HEK293 (cell line): ENCODE data around the gene LRIF1.
A peak's percentile ranks its signal among the peaks of the same experiment; 100 is the strongest.

Experiments
- CTCF ChIA-PET: fragments of 350-600 bp; formaldehyde crosslinking; extraction: SDS; loops from one replicate; lab custom pipeline; 2021; ENCODE audit warnings: antibody characterized with exemption; lab: Yijun Ruan, JAX
- POLR2A ChIA-PET: fragments of 300-600 bp; formaldehyde crosslinking; extraction: SDS; loops from one replicate; lab custom pipeline; 2020; ENCODE audit warnings: antibody characterized with exemption, inconsistent platforms; lab: Yijun Ruan, JAX
- H3K27ac ChIP-seq: fragments of 200-500 bp; sonication (Bioruptor generic); 2 replicates; pipeline ENCODE4 v1.5.1; 2014; ENCODE audit warnings: low read depth, low read length, control low read depth, inconsistent platforms; ENCODE audit errors: extremely low read depth
- H3K36me3 ChIP-seq, 2 experiments: fragments of 200-500 bp in 1 of 2; sonication (Bioruptor generic) in 1 of 2; 1 replicate in 1 of 2; 2 replicates in 1 of 2; pipeline ENCODE4 v1.5.1; 2014 to 2017; ENCODE audit warnings: inconsistent platforms in 2 of 2, low read length in 2 of 2; ENCODE audit not compliant: control insufficient read depth in 2 of 2, insufficient read depth in 1 of 2
- H3K4me1 ChIP-seq: fragments of 200-500 bp; sonication (Bioruptor generic); 2 replicates; pipeline ENCODE4 v1.5.1; 2014; ENCODE audit warnings: mild to moderate bottlenecking, low read length, inconsistent platforms; ENCODE audit not compliant: control insufficient read depth, insufficient read depth
- H3K4me3 ChIP-seq: 2 replicates; pipeline ENCODE4 v1.5.1; 2011; ENCODE audit warnings: low read depth, mild to moderate bottlenecking, control low read depth, low read length, moderate library complexity
- H3K9me3 ChIP-seq: fragments of 200-500 bp; sonication (Bioruptor generic); 2 replicates; pipeline ENCODE4 v1.5.1; 2014; ENCODE audit warnings: low read depth, low read length, inconsistent platforms; ENCODE audit not compliant: control insufficient read depth, insufficient read depth
- BCL11B ChIP-seq: fragments of 450-650 bp; formaldehyde crosslinking; IDR thresholded peaks from 2 replicates; pipeline ENCODE4 v1.5.1; 2016; ENCODE audit warnings: low read depth, missing biosample characterization, missing genetic modification characterization
- FEZF1 ChIP-seq: fragments of 450-650 bp; formaldehyde crosslinking; IDR thresholded peaks from 2 replicates; pipeline ENCODE4 v1.5.1; 2016; ENCODE audit warnings: missing biosample characterization, missing genetic modification characterization
- HOXA7 ChIP-seq: sonication (generic); formaldehyde crosslinking; IDR thresholded peaks from 2 replicates; pipeline ENCODE4 v1.8.1; 2022; ENCODE audit warnings: missing genetic modification reagents, borderline replicate concordance
- OSR2 ChIP-seq: fragments of 450-650 bp; formaldehyde crosslinking; IDR thresholded peaks from 2 replicates; pipeline ENCODE4 v1.5.1; 2016; ENCODE audit warnings: missing biosample characterization, missing genetic modification characterization
- SCRT1 ChIP-seq: fragments of 450-650 bp; formaldehyde crosslinking; IDR thresholded peaks from 2 replicates; pipeline ENCODE4 v1.5.1; 2016; ENCODE audit warnings: missing biosample characterization, missing genetic modification characterization, borderline replicate concordance
- SCRT2 ChIP-seq: fragments of 450-650 bp; formaldehyde crosslinking; IDR thresholded peaks from 2 replicates; pipeline ENCODE4 v1.5.1; 2016; ENCODE audit warnings: missing biosample characterization, missing genetic modification characterization
- SP7 ChIP-seq: fragments of 450-650 bp; formaldehyde crosslinking; IDR thresholded peaks from 2 replicates; pipeline ENCODE4 v1.5.1; 2016; ENCODE audit warnings: missing biosample characterization, missing genetic modification characterization
- TRIM28 ChIP-seq: IDR thresholded peaks from 2 replicates; pipeline ENCODE4 v1.6.1; 2011; ENCODE audit warnings: low read length, control low read depth, borderline replicate concordance
- ZFP37 ChIP-seq: fragments of 450-650 bp; formaldehyde crosslinking; IDR thresholded peaks from 2 replicates; pipeline ENCODE4 v1.5.1; 2016; ENCODE audit warnings: missing biosample characterization, missing genetic modification characterization
- ZNF202 ChIP-seq: fragments of 450-650 bp; formaldehyde crosslinking; IDR thresholded peaks from 2 replicates; pipeline ENCODE4 v1.5.1; 2016; ENCODE audit warnings: missing biosample characterization, missing genetic modification characterization, borderline replicate concordance
- ZNF223 ChIP-seq: fragments of 450-650 bp; formaldehyde crosslinking; IDR thresholded peaks from 2 replicates; pipeline ENCODE4 v1.5.1; 2016; ENCODE audit warnings: missing biosample characterization, missing genetic modification characterization
- ZNF311 ChIP-seq: fragments of 450-650 bp; formaldehyde crosslinking; IDR thresholded peaks from 2 replicates; pipeline ENCODE4 v1.5.1; 2017; ENCODE audit warnings: missing biosample characterization, missing genetic modification characterization, borderline replicate concordance
- ZNF423 ChIP-seq: fragments of 450-650 bp; formaldehyde crosslinking; IDR thresholded peaks from 2 replicates; pipeline ENCODE4 v1.5.1; 2016; ENCODE audit warnings: missing biosample characterization, missing genetic modification characterization
- ZNF629 ChIP-seq: fragments of 450-650 bp; formaldehyde crosslinking; IDR thresholded peaks from 2 replicates; pipeline ENCODE4 v1.5.1; 2017; ENCODE audit warnings: missing biosample characterization, missing genetic modification characterization
- ZNF76 ChIP-seq: fragments of 450-650 bp; formaldehyde crosslinking; IDR thresholded peaks from 2 replicates; pipeline ENCODE4; 2016; ENCODE audit warnings: low read depth, missing biosample characterization, missing genetic modification characterization, borderline replicate concordance
- TF ChIP-seq, protein P1 (sequence below): fragments of 450-650 bp; formaldehyde crosslinking; IDR thresholded peaks from 2 replicates; pipeline ENCODE4 v1.5.1; 2016; ENCODE audit warnings: missing biosample characterization, missing genetic modification characterization
- TF ChIP-seq, protein P2 (sequence below): fragments of 450-650 bp; formaldehyde crosslinking; IDR thresholded peaks from 2 replicates; pipeline ENCODE4 v1.5.0; 2017; ENCODE audit warnings: missing biosample characterization, missing genetic modification characterization, borderline replicate concordance
- TF ChIP-seq, protein P3 (sequence below): fragments of 450-650 bp; formaldehyde crosslinking; IDR thresholded peaks from 2 replicates; pipeline ENCODE4 v1.5.1; 2017; ENCODE audit warnings: missing biosample characterization, mild to moderate bottlenecking, missing genetic modification characterization, moderate library complexity
- TF ChIP-seq, protein P4 (sequence below): fragments of 450-650 bp; formaldehyde crosslinking; IDR thresholded peaks from 2 replicates; pipeline ENCODE4 v1.5.1; 2016; ENCODE audit warnings: missing biosample characterization, missing genetic modification characterization, borderline replicate concordance

LRIF1 gene

DNA sequence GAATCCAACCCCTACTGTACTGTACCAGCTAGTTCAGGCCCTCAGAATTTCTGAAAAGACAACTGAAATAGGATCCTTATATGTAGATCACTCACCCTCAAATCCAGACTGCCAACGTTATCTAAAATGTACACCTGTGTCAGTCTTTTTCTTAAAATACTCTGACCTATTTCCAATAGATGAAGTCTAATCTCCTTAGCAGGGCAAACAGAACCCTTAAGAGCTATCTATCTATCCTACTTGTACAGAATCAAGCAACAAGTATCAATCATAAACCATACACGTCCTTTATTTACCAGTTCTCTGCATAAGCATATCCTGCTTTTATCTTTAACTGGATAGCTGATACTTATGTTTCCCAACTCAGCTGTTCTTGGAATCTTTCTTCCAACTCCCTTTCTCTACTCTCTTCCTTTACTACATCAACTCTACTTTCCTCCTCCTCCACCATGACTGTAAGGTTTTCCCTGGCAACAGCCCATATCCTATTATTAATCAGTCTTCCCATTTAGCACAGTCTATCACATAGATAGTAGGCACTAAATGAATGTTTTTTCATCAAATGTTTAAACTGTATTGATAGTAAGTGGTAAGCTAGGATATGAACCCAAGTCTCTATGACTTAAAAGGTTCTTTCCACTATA lies 2.8 kb downstream of the LRIF1 start:
- H3K9me3 ChIP-seq: no peaks in the 10 kb centered on the region
- CTCF ChIA-PET: interaction anchor here (0.6 to 0.7 kb wide), 2 partner anchors 1562 kb away, joined by 3 to 6 read pairs; no protein-coding TSS in a partner anchor
- no peak overlapping the region for H3K27ac ChIP-seq
- POLR2A ChIA-PET: no interaction called here
- H3K4me3 ChIP-seq: no peak overlapping the region
- no peaks in the 10 kb centered on the region; the same call in 1 of the 2 replicates for H3K4me1 ChIP-seq
- H3K36me3 ChIP-seq: no peaks in the 10 kb centered on the region
- TF ChIP-seq SCRT2 (tag by site-specific recombination) (peak; percentile 76), BCL11B (tag by site-specific recombination) (no peak)

DNA sequence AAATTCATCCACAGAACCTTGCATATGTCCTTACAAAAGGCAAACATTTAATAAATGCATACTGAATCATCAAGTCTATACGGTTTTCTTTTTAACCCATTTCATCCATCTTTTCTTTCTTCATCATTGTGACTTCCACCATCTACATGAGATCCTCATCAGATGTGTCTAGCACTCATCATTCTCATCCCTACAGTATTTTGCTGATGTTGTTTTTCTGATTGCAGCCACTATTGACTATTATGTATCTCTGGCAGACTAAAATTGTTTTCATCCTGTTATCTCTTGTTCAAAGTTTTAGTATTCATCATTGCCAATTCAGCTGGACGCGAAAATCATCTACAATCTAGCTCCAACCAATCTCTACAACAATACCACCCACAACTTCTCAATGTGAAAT lies 5.9 kb downstream of the LRIF1 start:
- no peak overlapping the region for H3K4me3 ChIP-seq
- POLR2A ChIA-PET: interaction anchor here (0.6 kb wide), 1 partner anchor 67 kb away, joined by 3 read pairs; no protein-coding TSS in a partner anchor
- CTCF ChIA-PET: interaction anchor here (0.7 to 1.3 kb wide), 2 partner anchors 72 to 193 kb away, joined by 3 to 4 read pairs; no protein-coding TSS in a partner anchor
- no peaks in the 10 kb centered on the region for H3K9me3 ChIP-seq
- no peaks in the 10 kb centered on the region; the same call in 1 of the 2 replicates for H3K4me1 ChIP-seq
- no peak for TF ChIP-seq SP7 (tag by site-specific recombination)
- TF ChIP-seq FEZF1 (tag by site-specific recombination): no peak
- no peak for TF ChIP-seq ZFP37 (tag by site-specific recombination)
- TF ChIP-seq, protein P1, sequence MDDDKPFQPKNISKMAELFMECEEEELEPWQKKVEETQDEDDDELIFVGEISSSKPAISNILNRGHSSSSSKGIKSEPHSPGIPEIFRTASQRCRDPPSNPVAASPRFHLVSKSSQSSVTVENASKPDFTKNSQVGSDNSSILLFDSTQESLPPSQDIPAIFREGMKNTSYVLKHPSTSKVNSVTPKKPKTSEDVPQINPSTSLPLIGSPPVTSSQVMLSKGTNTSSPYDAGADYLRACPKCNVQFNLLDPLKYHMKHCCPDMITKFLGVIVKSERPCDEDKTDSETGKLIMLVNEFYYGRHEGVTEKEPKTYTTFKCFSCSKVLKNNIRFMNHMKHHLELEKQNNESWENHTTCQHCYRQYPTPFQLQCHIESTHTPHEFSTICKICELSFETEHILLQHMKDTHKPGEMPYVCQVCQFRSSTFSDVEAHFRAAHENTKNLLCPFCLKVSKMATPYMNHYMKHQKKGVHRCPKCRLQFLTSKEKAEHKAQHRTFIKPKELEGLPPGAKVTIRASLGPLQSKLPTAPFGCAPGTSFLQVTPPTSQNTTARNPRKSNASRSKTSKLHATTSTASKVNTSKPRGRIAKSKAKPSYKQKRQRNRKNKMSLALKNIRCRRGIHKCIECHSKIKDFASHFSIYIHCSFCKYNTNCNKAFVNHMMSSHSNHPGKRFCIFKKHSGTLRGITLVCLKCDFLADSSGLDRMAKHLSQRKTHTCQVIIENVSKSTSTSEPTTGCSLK (tag by site-specific recombination): no peak
- TF ChIP-seq, protein P2, sequence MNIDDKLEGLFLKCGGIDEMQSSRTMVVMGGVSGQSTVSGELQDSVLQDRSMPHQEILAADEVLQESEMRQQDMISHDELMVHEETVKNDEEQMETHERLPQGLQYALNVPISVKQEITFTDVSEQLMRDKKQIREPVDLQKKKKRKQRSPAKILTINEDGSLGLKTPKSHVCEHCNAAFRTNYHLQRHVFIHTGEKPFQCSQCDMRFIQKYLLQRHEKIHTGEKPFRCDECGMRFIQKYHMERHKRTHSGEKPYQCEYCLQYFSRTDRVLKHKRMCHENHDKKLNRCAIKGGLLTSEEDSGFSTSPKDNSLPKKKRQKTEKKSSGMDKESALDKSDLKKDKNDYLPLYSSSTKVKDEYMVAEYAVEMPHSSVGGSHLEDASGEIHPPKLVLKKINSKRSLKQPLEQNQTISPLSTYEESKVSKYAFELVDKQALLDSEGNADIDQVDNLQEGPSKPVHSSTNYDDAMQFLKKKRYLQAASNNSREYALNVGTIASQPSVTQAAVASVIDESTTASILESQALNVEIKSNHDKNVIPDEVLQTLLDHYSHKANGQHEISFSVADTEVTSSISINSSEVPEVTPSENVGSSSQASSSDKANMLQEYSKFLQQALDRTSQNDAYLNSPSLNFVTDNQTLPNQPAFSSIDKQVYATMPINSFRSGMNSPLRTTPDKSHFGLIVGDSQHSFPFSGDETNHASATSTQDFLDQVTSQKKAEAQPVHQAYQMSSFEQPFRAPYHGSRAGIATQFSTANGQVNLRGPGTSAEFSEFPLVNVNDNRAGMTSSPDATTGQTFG (tag by site-specific recombination): no peak
- no peak for TF ChIP-seq ZNF311
- no peak for TF ChIP-seq ZNF202 (tag by site-specific recombination)
- TF ChIP-seq TRIM28: no peak
- TF ChIP-seq, protein P3, sequence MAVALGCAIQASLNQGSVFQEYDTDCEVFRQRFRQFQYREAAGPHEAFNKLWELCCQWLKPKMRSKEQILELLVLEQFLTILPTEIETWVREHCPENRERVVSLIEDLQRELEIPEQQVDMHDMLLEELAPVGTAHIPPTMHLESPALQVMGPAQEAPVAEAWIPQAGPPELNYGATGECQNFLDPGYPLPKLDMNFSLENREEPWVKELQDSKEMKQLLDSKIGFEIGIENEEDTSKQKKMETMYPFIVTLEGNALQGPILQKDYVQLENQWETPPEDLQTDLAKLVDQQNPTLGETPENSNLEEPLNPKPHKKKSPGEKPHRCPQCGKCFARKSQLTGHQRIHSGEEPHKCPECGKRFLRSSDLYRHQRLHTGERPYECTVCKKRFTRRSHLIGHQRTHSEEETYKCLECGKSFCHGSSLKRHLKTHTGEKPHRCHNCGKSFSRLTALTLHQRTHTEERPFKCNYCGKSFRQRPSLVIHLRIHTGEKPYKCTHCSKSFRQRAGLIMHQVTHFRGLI (tag by site-specific recombination): no peak
- TF ChIP-seq SCRT1: no peak
- TF ChIP-seq ZNF223 (tag by site-specific recombination): no peak
- no peak overlapping the region for H3K27ac ChIP-seq
- peaks cover 0 to 4% of the 10 kb centered on the region in 2 experiments; a peak in 2 of 3 replicates for H3K36me3 ChIP-seq

DNA sequence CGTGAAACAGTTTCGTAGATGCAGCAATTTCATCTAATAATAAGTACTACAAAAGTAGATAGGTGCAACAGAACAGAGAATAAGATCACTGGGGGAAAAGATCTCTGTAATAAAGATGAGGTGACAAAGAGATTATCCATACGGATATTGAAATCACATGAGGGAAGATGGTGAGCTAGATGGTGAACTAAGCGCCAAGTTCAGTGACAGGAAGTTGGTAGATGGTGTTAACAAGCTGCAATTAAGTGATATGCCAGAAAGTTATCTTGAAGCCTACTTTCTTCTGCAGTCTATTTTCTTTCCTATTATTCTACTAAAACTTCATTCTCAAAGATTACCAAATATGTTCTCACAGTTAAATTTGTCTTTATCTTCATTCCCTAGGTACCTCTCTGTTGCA lies 7.1 kb downstream of the LRIF1 start:
- H3K4me3 ChIP-seq: no peak overlapping the region
- H3K36me3 ChIP-seq: peaks cover 0 to 14% of the 10 kb centered on the region in 2 experiments; a peak in 2 of 3 replicates
- POLR2A ChIA-PET: no interaction called here
- H3K4me1 ChIP-seq: no peaks in the 10 kb centered on the region
- no peak overlapping the region for H3K27ac ChIP-seq
- H3K9me3 ChIP-seq: no peaks in the 10 kb centered on the region
- CTCF ChIA-PET: no interaction called here
- TF ChIP-seq, protein P4, sequence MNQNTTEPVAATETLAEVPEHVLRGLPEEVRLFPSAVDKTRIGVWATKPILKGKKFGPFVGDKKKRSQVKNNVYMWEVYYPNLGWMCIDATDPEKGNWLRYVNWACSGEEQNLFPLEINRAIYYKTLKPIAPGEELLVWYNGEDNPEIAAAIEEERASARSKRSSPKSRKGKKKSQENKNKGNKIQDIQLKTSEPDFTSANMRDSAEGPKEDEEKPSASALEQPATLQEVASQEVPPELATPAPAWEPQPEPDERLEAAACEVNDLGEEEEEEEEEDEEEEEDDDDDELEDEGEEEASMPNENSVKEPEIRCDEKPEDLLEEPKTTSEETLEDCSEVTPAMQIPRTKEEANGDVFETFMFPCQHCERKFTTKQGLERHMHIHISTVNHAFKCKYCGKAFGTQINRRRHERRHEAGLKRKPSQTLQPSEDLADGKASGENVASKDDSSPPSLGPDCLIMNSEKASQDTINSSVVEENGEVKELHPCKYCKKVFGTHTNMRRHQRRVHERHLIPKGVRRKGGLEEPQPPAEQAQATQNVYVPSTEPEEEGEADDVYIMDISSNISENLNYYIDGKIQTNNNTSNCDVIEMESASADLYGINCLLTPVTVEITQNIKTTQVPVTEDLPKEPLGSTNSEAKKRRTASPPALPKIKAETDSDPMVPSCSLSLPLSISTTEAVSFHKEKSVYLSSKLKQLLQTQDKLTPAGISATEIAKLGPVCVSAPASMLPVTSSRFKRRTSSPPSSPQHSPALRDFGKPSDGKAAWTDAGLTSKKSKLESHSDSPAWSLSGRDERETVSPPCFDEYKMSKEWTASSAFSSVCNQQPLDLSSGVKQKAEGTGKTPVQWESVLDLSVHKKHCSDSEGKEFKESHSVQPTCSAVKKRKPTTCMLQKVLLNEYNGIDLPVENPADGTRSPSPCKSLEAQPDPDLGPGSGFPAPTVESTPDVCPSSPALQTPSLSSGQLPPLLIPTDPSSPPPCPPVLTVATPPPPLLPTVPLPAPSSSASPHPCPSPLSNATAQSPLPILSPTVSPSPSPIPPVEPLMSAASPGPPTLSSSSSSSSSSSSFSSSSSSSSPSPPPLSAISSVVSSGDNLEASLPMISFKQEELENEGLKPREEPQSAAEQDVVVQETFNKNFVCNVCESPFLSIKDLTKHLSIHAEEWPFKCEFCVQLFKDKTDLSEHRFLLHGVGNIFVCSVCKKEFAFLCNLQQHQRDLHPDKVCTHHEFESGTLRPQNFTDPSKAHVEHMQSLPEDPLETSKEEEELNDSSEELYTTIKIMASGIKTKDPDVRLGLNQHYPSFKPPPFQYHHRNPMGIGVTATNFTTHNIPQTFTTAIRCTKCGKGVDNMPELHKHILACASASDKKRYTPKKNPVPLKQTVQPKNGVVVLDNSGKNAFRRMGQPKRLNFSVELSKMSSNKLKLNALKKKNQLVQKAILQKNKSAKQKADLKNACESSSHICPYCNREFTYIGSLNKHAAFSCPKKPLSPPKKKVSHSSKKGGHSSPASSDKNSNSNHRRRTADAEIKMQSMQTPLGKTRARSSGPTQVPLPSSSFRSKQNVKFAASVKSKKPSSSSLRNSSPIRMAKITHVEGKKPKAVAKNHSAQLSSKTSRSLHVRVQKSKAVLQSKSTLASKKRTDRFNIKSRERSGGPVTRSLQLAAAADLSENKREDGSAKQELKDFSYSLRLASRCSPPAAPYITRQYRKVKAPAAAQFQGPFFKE (tag by site-specific recombination): no peak
- TF ChIP-seq HOXA7 (no peak), ZNF629 (tag by site-specific recombination) (no peak), ZNF423 (no peak), OSR2 (tag by site-specific recombination) (no peak), ZNF76 (no peak)
